Measurements from ENCODE around the gene FBLN2. TPM values are rescaled to one million over a fixed set of nuclear protein-coding genes. Genes with fewer than 3 reads are reported as not detected.

The FBLN2 gene
- total RNA-seq, 4 donors from 2014 or later, result 25.3 to 93.8 (median 47.6) TPM

DNA sequence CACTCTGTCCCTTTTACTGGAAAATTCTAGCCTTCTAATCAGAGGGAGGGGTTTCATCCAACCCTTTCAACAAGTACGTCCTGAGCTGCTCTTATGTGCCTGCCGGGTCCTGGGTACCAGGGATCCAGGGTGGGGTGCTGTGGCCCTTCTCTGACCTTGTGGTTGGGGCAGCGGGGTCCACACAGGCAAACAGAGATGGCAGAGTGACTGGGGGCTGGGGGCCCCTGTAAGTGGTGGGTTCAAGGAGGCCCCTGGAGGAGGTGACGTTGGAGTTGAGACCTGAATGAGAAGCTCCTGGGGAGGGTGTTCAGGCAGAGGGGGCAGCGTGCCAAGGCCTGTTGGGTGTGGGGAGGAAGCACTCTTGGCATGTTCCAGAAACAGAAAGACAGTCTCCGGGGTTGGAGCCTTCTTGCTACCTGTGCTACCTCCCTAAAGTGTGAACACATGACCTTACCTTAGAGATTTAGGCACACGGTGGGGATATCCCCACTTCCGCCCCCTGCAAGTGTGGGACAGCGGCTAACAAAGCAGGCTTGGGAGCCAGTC is 78.1 kb downstream of the FBLN2 start:
- H3K9me3 ChIP-seq, result no peaks in the 10 kb centered on the region
- TF ChIP-seq POLR2AphosphoS5 (IDR thresholded peaks at IDR 0.05) (no peak), EP300 (IDR thresholded peaks at IDR 0.05) (no peak), POLR2A (IDR thresholded peaks at IDR 0.05) (no peak)
- TF ChIP-seq, protein P1, sequence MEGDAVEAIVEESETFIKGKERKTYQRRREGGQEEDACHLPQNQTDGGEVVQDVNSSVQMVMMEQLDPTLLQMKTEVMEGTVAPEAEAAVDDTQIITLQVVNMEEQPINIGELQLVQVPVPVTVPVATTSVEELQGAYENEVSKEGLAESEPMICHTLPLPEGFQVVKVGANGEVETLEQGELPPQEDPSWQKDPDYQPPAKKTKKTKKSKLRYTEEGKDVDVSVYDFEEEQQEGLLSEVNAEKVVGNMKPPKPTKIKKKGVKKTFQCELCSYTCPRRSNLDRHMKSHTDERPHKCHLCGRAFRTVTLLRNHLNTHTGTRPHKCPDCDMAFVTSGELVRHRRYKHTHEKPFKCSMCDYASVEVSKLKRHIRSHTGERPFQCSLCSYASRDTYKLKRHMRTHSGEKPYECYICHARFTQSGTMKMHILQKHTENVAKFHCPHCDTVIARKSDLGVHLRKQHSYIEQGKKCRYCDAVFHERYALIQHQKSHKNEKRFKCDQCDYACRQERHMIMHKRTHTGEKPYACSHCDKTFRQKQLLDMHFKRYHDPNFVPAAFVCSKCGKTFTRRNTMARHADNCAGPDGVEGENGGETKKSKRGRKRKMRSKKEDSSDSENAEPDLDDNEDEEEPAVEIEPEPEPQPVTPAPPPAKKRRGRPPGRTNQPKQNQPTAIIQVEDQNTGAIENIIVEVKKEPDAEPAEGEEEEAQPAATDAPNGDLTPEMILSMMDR (IDR thresholded peaks at IDR 0.05), result no peak
- 61% methylated on average over 9 of the region's 9 CpGs for WGBS
- H3K27me3 ChIP-seq, result no peaks in the 10 kb centered on the region
- peaks cover 34% of the 10 kb centered on the region for H3K36me3 ChIP-seq
- H3K4me3 ChIP-seq, result no peak overlapping the region
- H3K4me1 ChIP-seq, result peaks cover 29% of the 10 kb centered on the region
- DNase-seq (ENCODE audit: low spot score in 2 of 2), result no peak
- no peak overlapping the region for H3K27ac ChIP-seq

DNA sequence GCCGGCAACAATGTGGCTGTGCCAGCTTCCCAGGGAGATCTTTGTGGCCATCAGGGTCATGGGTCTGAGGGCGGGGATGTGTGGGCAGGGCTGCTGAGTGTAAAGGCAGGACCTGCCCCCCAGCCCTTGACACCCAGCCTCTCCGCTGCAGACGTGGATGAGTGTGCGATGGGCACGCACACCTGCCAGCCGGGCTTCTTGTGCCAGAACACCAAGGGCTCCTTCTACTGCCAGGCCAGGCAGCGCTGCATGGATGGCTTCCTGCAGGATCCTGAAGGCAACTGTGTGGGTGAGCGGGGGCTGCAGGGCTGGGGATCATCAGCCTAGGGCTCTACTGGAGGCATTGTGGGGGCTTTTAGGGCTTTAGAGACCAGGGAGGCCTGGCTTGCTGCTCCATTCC is 78.8 kb downstream of the FBLN2 start:
- no peak for DNase-seq (ENCODE audit: low spot score in 2 of 2)
- no peak overlapping the region for H3K4me3 ChIP-seq
- H3K9me3 ChIP-seq, result no peaks in the 10 kb centered on the region
- no peaks in the 10 kb centered on the region for H3K27me3 ChIP-seq
- 88% methylated on average over 2 of the region's 9 CpGs for WGBS
- no peak for TF ChIP-seq POLR2AphosphoS5 (IDR thresholded peaks at IDR 0.05)
- no peak for TF ChIP-seq POLR2A (IDR thresholded peaks at IDR 0.05)
- TF ChIP-seq, protein P1 (IDR thresholded peaks at IDR 0.05), result no peak
- peaks cover 38% of the 10 kb centered on the region for H3K36me3 ChIP-seq
- no peak overlapping the region for H3K27ac ChIP-seq
- H3K4me1 ChIP-seq, result peaks cover 22% of the 10 kb centered on the region

DNA sequence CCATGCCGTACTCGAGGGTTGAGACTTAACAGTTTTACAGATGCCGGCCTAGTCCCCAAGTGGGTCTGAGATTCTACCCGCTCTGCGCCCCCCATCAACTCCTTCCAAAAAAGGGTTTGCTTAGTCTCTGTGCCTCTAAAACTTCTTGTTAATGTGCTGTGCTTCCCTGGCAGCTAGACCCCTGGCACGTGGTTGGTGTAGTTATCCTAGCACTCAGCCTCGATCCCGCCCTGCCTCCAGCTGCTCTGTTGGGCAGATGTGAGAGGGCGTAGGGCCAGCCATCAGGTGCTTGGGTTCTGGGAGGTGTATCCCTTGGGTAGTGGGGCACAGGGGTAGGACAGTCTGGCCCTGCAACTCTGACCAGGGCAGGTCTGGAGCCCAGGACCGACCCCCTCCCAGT is 79.5 kb downstream of the FBLN2 start:
- DNase-seq (ENCODE audit: low spot score in 2 of 2), result no peak
- Histone ChIP-seq H3K36me3 (peaks cover 38% of the 10 kb centered on the region), H3K27me3 (no peaks in the 10 kb centered on the region), H3K4me1 (peaks cover 15% of the 10 kb centered on the region), H3K4me3 (no peak overlapping the region), H3K9me3 (no peaks in the 10 kb centered on the region), H3K27ac (no peak overlapping the region)
- TF ChIP-seq POLR2AphosphoS5 (IDR thresholded peaks at IDR 0.05) (no peak), EP300 (IDR thresholded peaks at IDR 0.05) (no peak), POLR2A (IDR thresholded peaks at IDR 0.05) (no peak)
- TF ChIP-seq, protein P1 (IDR thresholded peaks at IDR 0.05), result no peak
- WGBS, result 86% methylated on average over 9 of the region's 10 CpGs

DNA sequence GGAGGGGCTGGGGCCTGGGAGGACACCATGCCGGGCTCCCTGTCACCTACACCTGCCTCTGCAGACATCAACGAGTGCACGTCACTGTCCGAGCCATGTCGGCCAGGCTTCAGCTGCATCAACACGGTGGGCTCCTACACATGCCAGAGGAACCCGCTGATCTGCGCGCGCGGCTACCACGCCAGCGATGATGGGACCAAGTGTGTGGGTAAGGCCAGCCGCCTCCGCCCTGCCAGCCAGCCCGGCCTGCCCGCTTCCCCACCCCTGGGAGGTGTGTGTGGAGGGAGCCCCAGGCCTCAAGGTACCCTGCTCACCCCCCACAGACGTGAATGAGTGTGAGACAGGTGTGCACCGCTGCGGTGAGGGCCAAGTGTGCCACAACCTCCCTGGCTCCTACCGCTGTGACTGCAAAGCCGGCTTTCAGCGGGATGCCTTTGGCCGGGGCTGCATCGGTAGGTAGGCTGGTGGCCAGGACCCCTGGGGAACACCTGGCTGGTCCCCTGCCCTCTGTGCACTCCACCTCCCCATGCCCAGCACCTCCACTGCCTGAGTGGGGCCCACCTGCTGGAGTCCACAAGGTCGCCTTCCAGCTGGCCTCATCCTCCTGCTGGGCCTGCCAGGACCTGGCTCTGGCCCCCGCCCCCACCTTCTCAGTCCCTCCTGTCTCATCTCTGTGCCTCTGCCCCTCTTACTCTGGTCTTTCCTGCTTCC is 80.1 kb downstream of the FBLN2 start:
- TF ChIP-seq POLR2AphosphoS5 (IDR thresholded peaks at IDR 0.05) (no peak), EP300 (IDR thresholded peaks at IDR 0.05) (no peak), POLR2A (IDR thresholded peaks at IDR 0.05) (no peak)
- TF ChIP-seq, protein P1 (IDR thresholded peaks at IDR 0.05), result no peak
- 97% methylated on average over 10 of the region's 27 CpGs for WGBS
- Histone ChIP-seq H3K27ac (no peak overlapping the region), H3K27me3 (no peaks in the 10 kb centered on the region), H3K4me3 (no peak overlapping the region), H3K9me3 (no peaks in the 10 kb centered on the region), H3K36me3 (peaks cover 38% of the 10 kb centered on the region), H3K4me1 (peaks cover 10% of the 10 kb centered on the region)
- no peak for DNase-seq (ENCODE audit: low spot score in 2 of 2)

DNA sequence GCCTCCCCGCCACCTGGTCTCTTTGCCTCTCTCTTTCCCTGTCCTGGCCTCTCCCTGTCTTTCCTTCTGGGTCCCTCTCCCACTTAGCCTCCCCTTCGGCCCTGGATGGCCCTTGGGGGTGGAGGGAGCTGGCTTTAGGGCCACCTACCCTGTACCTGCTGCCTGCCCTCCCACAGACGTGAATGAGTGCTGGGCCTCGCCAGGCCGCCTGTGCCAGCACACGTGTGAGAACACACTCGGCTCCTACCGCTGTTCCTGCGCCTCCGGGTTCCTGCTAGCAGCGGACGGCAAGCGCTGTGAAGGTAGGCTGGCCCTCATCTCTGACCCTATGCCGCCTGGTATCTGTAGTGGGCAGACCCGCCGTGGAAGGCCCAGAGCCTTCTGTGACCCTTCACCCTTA is 80.7 kb downstream of the FBLN2 start:
- no peak for DNase-seq (ENCODE audit: low spot score in 2 of 2)
- WGBS, result 90% methylated on average over 14 of the region's 16 CpGs
- Histone ChIP-seq H3K4me3 (no peak overlapping the region), H3K27ac (no peak overlapping the region), H3K9me3 (no peaks in the 10 kb centered on the region), H3K4me1 (peaks cover 10% of the 10 kb centered on the region), H3K27me3 (no peaks in the 10 kb centered on the region), H3K36me3 (peaks cover 41% of the 10 kb centered on the region)
- TF ChIP-seq POLR2A (IDR thresholded peaks at IDR 0.05) (no peak), POLR2AphosphoS5 (IDR thresholded peaks at IDR 0.05) (no peak), EP300 (IDR thresholded peaks at IDR 0.05) (no peak)
- TF ChIP-seq, protein P1 (IDR thresholded peaks at IDR 0.05), result no peak

Data from suprapubic skin (tissue), 4 donors.